Fibroblast of villous mesenchyme (primary cell): ENCODE data around the gene MEX3A. TPM values are rescaled to one million over a fixed set of nuclear protein-coding genes. Genes with fewer than 3 reads are reported as not detected.
A peak's percentile ranks its signal among the peaks of the same experiment; 100 is the strongest.
"Not testable (repeated sequence)": the region's sequence is repeated elsewhere in the genome, so short reads cannot be mapped to it uniquely, and the experiment has no call there.

Experiments used
- DNase-seq: peaks from one replicate; pipeline ENCODE4 v3.0.0-alpha.2; 2010; ENCODE audit warnings: low read depth
- H3K4me3 ChIP-seq: 2 replicates; pipeline ENCODE4 v1.5.1; 2011; ENCODE audit warnings: low read depth, mild to moderate bottlenecking, low read length
- CTCF ChIP-seq: IDR thresholded peaks from 2 replicates; pipeline ENCODE4 v1.5.1; 2012; ENCODE audit warnings: low read depth, mild to moderate bottlenecking, low read length; ENCODE audit not compliant: insufficient read depth
- total RNA-seq: library from RNA; depleted of rRNA; stranded (reverse); fragments of >200 nt; gene quantifications from 2 replicates; pipeline ENCODE4 v1.2.3, GENCODE V29; 2012

Gene MEX3A
- total RNA-seq, 1 donor: 1.7 TPM

DNA sequence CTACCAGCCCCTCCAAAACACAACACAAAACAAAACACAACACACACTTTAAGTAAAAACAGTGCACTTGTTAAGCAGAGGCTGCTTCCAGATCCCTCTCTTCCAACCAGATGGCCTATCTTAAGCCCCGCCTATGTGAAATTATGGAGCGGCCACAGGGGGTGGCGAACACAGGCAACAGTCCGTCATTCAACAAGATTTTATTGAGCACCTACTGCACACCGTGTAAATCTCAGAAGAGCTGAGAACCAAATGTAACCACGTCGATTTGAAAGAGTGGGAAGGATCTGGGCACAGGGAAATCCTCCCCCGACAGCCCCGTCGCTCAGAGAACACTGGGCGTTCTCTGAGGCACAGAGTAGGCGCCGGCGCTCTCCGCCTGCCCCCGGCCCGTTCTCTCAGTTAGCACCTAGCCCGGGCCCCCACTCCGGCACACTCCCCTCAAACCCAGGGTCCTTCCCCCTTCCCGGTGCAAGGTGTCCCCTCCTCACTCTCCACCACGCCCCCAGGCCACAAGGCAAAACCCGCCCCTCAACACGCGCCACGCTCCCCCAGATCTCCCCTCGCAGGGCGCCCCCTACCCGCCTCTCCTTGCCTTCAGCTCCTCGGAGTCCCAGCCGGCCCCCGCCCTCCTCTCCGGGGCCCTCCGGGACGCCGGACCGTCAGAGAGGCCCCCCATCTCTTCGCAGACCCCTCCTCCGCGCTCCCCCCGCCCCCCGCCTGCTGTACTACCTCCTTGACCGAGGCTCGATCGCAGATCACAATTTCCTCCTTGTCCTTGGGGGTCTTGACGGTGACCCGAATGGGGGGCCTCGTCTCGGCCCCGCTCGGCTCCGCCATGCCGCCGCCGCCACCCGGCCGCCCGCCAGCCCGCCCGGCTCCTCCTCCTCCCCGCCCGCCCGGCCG is 29.1 kb downstream of the MEX3A start:
- peak overlapping the region; percentile 84 for H3K4me3 ChIP-seq
- TF ChIP-seq CTCF: peak; percentile 37
- peak; percentile 71 for DNase-seq

DNA sequence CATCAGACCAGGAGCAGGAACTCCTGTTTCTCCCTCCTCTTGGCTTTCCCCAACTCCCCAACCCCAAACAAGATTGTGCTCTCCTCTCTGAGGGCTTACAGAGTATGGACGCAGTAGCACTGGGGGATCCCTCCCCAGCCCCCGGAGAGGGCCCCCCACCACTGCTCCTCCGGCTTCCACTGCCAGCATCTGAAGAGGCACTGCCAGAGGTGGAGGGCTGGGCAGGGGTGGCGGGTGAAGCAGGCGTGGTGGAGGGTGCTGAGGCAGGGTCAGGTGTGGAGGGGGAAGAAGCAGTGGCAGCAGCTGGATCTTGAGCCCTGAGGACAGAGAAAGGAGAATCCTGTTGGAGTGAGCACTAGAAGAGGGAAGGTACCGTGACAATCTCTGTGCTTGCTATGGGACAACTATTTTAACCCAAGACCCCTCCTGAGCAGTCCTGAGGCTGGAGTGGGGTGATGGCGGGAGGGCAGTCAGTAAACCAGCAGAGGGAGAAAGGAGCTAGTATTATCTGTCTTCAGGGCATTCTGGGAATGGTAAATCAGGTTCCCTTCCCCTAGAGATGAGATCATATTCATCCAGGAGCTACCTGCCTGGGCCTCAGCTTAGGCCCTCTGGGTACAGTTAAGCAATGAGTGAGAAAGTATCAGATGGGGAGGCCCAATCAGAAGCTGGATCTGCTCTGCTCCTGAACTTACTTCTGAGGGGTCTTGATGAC is 31.1 kb downstream of the MEX3A start:
- no peak for TF ChIP-seq CTCF
- H3K4me3 ChIP-seq: no peak overlapping the region
- no peak for DNase-seq

DNA sequence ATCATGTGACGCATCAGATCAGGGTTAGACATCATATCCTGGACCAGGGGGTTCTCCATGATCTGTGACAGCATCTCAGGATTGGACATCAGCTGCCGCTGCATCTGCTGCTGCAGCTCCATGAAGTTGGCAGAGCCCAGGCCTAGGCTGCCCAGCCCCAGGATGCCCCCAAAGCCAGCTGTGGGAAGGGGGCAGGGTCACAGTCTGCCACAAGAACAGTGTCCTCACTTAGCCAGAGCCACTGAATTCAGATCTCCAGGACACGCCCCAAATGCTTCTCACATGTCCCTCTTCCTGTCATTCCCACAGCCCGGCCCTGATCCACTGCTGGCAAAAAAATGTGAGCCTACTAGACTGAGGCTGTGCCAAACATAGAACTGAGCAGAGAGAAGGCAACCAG is 31.9 kb downstream of the MEX3A start:
- no peak for DNase-seq
- TF ChIP-seq CTCF: no peak
- H3K4me3 ChIP-seq: no peak overlapping the region

GRCh38 chr1:156048663-156049258 is 33.5 kb downstream of the MEX3A start:
- no peak for TF ChIP-seq CTCF
- no peak for DNase-seq
- H3K4me3 ChIP-seq: no peak overlapping the region

DNA sequence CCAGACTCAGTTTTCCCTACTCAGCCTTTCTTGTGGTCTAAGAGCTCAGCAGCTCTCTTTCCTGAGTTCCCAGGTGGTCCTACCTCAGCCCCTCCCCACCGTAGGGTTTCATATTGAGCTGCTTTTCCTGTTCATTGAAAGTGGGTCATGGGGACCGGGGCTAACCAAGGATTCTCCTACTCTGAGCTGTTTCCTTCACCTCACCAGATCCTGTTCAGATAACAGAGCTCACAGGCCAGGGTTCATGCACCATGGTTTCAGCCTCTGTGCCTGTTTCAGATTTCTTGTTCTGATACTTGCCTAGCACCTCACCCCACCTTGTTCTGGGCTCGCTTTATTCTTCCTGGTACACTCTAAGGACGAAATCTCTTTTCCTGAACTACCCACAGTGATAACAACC is 37.2 kb downstream of the MEX3A start:
- no peak for TF ChIP-seq CTCF
- DNase-seq: no peak
- H3K4me3 ChIP-seq: no peak overlapping the region

DNA sequence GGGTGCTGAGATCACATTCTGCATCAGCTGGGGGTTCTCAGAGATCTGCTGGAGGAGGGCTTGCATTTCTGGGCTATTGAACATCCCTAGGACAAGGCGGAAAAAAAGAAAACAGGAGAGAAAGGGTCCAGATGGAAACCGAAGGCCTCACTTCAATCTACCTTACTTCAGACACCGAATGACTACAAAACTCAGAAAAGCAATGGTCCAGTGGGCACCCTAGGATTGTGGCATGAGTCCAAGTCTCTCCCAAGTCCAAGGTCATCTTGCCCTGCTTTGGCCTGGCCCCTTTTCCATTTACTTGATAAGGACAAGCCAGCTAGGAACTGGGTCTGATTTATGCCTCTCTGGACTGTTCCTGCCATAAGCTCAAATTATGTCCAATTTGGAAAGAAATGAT is 39.4 kb downstream of the MEX3A start:
- no peak overlapping the region for H3K4me3 ChIP-seq
- no peak for TF ChIP-seq CTCF
- DNase-seq: no peak

DNA sequence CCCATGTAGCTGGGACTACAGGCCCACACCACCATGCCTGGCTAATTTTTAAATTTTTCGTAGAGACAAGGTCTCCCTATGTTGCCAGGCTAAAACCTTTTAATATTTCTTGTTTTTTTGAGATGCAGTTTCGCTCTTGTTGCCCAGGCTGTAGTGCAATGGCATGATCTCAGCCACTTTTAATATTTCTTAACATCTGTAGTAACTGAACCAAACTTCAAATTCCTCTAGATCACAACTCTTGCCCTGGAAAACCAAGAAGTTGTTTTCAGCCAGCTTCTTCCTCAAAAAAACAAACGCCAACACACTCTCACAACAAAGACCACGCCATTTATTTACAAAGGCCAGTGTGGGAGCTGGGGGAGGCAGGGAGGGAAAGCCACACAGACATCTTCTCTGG is 47.3 kb downstream of the MEX3A start:
- not testable (repeated sequence) for H3K4me3 ChIP-seq, DNase-seq
